HG02759 (cell line): ENCODE results near the gene HMGN4.
A peak's percentile ranks its signal among the peaks of the same experiment; 100 is the strongest.

Experiments used
- ATAC-seq: cut with Tn5 transposase; IDR thresholded peaks from one replicate; pipeline ENCODE4 v1.9.1; 2021; ENCODE audit warnings: mild to moderate bottlenecking, moderate library complexity; ENCODE audit not compliant: unreplicated experiment

The HMGN4 gene

DNA sequence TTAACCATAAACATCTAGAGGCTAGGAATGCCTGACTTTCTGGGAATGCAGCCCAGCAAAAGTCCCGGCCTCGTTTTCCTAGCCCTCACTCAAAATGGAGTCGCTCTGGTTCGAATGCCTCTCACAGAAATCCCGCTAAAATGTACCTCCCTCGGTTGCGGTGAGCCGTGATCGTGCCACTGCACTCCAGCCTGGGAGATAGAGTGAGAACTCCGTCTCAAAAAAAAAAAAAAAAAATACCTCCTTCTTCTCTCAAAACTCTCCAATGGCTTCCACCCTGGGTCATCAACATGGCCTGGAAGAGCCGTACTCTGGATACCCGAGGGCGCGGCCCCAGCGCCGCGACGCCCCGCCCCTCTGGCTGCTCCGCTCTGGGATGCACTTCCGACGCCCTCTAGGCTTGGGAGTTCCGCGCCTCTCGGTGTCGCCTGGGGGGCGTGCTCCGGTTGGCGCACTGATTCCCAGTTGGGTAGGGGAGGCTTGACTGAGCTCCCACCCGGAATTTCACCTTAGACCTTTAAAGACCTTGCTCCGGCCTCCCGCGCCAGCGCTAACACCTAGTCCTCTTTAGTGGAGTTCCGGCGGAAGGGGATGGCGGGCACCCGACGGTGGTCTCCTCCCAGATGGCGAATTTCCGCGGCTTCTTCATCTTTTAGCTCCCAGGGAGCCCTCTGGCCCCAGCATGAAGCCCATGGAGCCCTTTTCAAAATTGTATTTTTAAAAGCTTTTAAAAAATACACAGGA lies 12.3 kb downstream of the HMGN4 start:
- no peak for ATAC-seq

- ATAC-seq: no peak
These were observed 14.0 kb downstream of the HMGN4 start for GRCh38 chr6:26552205-26552604.

DNA sequence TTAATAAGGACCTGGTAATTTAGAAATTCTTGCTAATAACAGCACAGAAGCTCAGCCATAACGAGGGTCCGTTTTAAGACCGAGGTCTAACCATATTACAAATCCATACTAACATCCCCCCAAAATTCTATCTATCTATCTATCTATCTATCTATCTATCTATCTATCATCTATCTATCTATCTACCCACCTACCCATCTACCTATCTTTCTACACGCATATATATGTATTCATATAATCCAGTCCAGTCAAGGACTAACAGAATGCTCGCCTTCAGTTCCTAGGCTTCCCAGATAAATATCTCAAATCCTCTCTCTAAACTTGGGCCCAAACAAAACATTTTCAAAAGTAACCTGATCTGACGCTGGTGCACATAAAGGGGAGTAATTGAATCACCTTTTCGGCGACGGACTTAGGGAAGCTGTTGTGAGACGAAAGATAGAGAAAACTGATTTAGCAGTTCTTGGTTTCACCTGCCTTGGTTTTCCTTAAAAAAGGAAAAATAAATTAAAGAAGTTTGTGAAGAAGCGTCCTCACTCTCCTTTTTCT lies 14.5 kb downstream of the HMGN4 start:
- no peak for ATAC-seq

- ATAC-seq: peak; percentile 38
These were observed 15.1 kb downstream of the HMGN4 start for GRCh38 chr6:26553264-26553634.

- peak; percentile 43 for ATAC-seq
These were observed 15.7 kb downstream of the HMGN4 start for GRCh38 chr6:26553635-26554446.

- ATAC-seq: no peak
These were observed 16.2 kb downstream of the HMGN4 start for GRCh38 chr6:26554447-26554696.

DNA sequence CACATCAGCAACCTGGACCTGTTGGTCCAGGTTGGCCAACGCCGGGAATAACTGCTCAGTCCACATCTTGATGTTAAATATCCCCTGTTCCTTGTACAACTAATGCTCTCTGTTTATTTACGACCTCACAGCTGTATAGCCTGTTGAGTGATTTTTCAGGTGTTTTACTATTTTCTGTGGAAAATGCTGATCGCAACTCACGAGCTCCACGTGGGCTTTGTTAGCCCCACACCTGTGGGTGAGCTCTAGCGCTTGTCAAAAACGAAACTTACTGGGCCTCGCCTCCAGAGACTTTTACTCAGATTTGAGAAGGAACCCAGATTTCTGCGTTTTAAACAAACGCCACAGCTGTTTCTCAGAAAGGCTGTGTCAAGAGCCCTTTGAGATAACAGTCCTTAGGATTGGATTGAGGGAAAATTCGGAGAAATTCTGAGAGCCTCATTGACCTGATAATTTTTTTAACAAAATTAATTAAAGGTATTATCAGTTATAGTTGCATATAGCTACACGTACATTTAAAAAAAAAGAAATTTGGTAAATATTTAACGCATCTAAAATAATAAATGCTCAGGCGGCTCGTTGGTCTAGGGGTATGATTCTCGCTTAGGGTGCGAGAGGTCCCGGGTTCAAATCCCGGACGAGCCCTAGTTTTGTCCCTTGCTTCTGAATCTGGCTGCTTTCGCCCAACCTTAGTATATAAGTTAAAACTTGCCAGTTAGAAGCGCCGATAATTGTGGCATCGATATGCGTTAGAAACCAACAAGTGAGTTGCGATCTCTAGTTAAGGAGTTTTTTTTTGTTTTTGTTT lies 16.7 kb downstream of the HMGN4 start:
- peak; percentile 27 for ATAC-seq

DNA sequence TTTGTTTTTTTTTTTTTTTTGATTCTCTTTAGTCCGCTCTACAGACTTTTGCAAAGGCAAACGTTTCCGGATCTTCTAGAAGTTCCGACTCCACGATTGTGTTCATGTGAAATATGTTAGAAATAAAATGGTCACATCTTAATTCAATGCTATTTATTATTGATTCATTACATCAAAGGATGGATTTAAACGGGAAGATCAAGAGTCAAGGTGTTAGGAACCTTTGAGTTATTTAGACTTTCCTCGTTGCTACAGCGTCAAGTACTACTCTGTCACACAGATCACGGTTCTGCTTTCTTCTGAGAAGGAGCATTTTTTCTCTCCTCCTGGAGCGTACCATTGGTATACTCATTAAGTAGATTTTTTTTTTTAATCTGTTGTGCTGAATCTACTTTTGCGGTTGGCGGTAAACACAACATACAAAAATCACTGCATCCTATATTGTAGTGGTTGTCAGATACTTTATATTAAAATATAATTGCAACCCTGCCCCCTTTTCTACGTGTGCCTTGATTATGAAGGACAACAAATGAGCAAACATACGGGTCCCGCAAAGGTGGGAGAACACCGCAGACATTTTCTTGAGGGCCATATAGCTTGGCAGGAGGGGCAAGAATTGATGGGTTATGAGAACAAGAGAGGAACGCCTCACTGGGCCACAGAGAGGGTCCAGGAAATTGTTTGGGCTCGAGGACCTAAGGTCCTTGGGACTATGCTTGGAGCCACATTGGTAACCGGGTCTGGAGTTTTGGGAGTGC lies 17.5 kb downstream of the HMGN4 start:
- ATAC-seq: no peak

DNA sequence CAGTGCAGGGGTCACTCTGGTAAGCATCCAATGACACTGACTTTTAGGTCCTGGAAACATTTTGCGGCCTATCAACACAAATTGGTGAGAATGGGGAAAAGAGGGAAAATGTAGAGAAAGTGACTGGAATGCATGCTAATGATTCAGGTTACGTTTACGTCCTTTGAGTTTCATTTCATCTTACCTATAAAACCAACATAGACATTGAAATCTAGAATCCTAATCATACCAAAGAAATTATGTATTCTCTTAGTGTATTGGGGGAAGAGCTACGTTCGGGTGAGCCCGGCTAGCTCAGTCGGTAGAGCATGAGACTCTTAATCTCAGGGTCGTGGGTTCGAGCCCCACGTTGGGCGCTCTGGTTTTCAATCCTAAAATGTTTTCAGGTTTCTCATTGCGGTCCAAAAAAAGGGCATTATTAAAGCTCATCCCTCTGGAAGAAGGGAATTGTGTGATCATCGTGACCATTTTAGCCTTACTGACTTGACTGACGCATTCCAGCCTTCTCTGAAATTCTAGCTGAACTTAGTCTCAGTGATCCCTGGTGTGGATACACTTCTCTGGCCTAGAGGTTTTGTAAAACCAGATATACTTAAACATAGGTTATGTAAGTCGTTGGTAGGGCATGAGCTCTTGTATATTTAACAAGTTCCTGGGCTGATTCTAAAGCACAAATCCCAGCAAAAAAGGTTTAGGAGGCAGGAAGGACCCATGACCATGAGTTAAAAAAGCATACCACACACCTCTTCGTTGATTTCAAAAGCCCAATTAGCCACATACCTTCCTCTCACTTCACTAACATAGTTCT lies 18.3 kb downstream of the HMGN4 start:
- no peak for ATAC-seq

GRCh38 chr6:26561533-26562466 lies 23.6 kb downstream of the HMGN4 start:
- no peak for ATAC-seq

DNA sequence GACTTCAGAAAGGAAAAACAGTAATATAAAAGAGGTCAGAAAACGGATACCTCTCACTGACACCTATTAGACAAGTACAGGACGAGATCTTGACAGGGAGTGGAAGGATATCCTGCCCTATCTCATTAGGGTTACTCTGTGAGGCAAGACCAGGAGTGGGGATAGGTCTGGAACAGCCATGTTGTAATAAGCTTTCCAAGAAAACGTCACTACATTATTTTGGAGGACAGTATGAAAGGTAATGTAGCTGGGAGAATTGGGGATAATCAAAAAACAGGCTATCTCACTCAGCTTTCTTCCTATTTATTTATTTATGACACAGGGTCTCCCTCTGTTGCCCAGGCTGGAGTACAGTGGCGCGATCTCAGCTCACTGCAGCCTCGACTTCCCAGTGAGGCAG lies 25.3 kb downstream of the HMGN4 start:
- no peak for ATAC-seq

DNA sequence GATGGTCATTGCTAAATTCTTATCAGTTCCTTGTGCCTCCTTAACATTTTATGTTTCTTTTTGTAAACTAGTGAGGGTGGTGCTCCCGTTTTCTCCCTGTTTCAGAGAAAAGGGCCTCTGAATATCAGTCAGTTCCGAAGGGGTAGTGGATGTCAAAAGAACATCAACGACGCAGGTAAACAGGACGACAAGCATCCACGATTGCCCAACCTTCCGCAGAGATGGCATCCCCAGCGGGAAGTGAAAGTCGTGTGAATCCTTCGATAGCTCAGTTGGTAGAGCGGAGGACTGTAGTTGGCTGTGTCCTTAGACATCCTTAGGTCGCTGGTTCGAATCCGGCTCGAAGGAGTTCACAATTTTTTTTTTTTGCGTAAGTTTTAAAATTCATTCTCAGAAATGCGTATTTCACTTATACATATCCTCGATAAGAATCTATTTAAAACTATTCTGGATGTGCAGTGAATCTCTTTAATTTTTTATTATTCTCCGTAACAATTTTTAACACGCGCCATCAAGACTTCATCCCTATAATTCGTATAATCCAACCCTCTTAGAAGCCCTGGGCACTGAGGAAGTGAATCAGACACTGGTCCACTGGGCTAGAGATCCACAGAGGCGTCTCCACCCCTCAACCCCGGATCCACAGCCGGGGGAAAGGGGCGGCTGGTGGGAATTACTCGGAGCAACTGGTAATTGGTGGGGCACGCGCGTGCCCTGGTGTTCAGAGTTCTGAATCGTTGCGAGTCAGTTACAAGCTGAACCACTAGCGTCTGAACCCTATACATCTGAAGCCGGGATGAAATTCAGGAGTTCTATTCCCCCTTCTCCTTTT lies 30.7 kb downstream of the HMGN4 start:
- ATAC-seq: peak; percentile 79

- no peak for ATAC-seq
These were observed 31.2 kb downstream of the HMGN4 start for GRCh38 chr6:26569433-26569764.

DNA sequence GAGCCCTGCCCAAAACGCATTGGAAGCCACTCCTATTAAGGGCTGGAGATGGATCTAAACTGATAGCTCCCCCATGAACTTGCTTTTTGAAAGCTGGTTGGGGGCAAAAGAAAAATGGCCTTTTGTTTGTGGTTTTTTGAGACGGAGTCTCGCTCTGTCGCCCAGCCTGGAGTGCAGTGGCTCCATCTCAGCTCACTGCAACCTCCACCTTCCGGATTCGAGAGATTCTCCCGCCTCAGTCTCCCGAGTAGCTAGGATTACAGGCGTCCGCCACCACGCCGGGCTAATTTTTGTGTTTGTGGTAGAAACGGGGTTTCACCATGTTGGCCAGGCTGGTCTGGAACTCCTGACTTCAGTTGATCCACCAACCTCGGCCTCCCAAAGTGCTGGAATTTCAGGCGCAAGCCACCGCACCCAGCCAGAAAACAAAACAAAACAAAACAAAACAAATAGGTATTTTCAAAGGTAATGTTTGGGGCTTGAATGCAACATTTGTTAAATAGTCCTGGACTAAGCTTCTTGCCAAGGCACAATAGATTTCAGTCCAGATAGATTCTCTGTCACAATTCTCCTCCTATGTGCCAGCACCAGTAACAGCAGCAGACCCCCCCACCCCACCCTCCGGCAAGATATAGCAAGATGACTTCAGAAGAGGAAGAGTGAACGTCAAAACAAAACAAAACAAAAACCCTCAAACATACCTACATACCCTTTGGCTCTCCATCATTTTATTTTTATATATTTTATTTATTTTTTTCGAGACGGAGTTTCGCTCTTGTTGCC lies 32.1 kb downstream of the HMGN4 start:
- no peak for ATAC-seq

DNA sequence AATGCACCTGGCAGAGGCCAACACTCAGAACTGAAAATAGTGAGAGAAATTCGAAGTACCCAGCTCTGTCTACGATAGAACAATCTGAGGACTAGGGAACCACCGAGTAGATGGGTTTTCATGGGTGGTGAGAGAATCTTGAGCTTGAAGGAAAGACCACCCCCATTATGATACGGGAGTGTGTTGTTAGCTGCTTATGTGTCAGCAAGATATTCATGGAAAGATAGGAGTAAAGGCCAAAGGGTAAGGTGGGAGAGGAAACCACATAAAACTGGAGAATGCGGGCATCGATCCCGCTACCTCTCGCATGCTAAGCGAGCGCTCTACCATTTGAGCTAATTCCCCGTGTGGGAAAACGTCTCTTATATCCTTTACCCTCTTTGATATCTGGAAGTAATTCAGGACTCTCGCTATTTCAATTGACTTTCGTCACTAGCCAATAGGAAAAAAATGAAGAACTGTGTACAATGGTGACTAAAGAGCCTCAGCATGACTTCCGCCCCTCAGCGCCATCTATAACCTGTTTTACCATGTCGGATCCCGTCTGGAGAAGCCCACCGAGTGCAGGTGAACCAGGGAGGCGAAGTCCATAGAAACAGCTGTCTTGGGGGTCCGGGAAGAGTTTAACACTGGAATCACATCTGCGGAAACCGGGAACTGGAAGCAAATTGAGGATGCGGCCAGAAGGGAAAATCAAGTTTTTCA lies 33.6 kb downstream of the HMGN4 start:
- ATAC-seq: no peak

- ATAC-seq: no peak
These were observed 37.4 kb downstream of the HMGN4 start for GRCh38 chr6:26575494-26575939.

DNA sequence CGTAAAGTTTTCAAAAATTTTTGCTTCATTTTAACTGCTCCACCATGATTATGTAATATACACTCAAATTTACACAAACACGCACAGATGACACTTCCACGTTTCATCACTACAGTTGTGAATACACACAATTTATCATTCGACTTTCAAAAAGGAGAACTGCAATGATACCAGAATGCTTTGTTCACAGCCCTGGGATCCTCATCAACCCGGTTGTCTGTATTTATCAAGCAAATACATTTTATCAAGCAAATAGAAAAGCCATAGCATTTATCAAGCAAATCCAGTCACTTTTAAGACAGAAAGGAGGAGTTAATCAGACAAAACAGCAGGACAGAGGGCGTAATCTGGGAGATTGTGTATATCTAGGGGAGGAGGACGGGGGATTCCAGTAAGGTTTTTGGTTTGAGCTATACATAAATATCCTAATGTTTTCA lies 38.3 kb downstream of the HMGN4 start:
- ATAC-seq: no peak
